HepG2 (cell line): ENCODE measurements around the gene AGPAT3. TPM values are rescaled to one million over a fixed set of nuclear protein-coding genes. Genes with fewer than 3 reads are reported as not detected.

Source experiments
- FLYWCH1 ChIP-seq: sonication (generic); formaldehyde crosslinking; IDR thresholded peaks from 2 replicates; pipeline ENCODE4 v1.8.1; 2023; ENCODE audit warnings: mild to moderate bottlenecking, missing genetic modification reagents
- FOSL1 ChIP-seq: sonication (generic); formaldehyde crosslinking; IDR thresholded peaks from 2 replicates; pipeline ENCODE4 v1.9.0; 2021; ENCODE audit warnings: missing genetic modification reagents, borderline replicate concordance
- FOSL2 ChIP-seq: sonication (generic); formaldehyde crosslinking; IDR thresholded peaks from 2 replicates; pipeline ENCODE4 v1.4.0; 2020; ENCODE audit warnings: missing genetic modification reagents
- GATAD2A ChIP-seq: IDR thresholded peaks from 2 replicates; pipeline ENCODE4 v1.6.1; 2016
- GFI1 ChIP-seq: sonication (generic); formaldehyde crosslinking; IDR thresholded peaks from 2 replicates; pipeline ENCODE4 v1.5.0; 2020; ENCODE audit warnings: missing genetic modification reagents, mild to moderate bottlenecking, borderline replicate concordance
- HOXD1 ChIP-seq: sonication (generic); formaldehyde crosslinking; IDR thresholded peaks from 2 replicates; pipeline ENCODE4 v1.5.0; 2020; ENCODE audit warnings: missing genetic modification reagents
- JUND ChIP-seq: sonication (generic); formaldehyde crosslinking; IDR thresholded peaks from 2 replicates; pipeline ENCODE4 v1.8.0; 2022; ENCODE audit warnings: mild to moderate bottlenecking, missing genetic modification reagents
- PTBP1 ChIP-seq: fragments of 200-400 bp; formaldehyde crosslinking; IDR thresholded peaks from 2 replicates; pipeline ENCODE4 v1.6.1; 2018; ENCODE audit warnings: low read length, low read depth; ENCODE audit not compliant: poor library complexity, severe bottlenecking
- RXRA ChIP-seq: sonication (generic); formaldehyde crosslinking; IDR thresholded peaks from 2 replicates; pipeline ENCODE4 v1.5.1; 2020; ENCODE audit warnings: missing genetic modification reagents
- SAP130 ChIP-seq: IDR thresholded peaks from 2 replicates; pipeline ENCODE4 v1.6.1; 2016; ENCODE audit warnings: low read depth
- TGIF2 ChIP-seq: IDR thresholded peaks from 2 replicates; pipeline ENCODE4 v1.6.1; 2016; ENCODE audit warnings: control low read depth, missing compliant biosample characterization
- XRCC5 ChIP-seq: fragments of 200-400 bp; formaldehyde crosslinking; optimal IDR thresholded peaks from 2 replicates; pipeline ENCODE3; 2017; ENCODE audit warnings: mild to moderate bottlenecking, low read length
- YY1 ChIP-seq: IDR thresholded peaks from 2 replicates; pipeline ENCODE4 v1.6.1; 2011; ENCODE audit warnings: low read length, low read depth, moderate library complexity, mild to moderate bottlenecking; ENCODE audit not compliant: insufficient read depth, insufficient replicate concordance
- ZFP36 ChIP-seq: fragments of 150-350 bp; IDR thresholded peaks from 2 replicates; pipeline ENCODE4 v1.6.1; 2018; ENCODE audit warnings: borderline replicate concordance, low read length, low read depth; ENCODE audit not compliant: partially characterized antibody
- ZMYM3 ChIP-seq: sonication (generic); formaldehyde crosslinking; IDR thresholded peaks from 2 replicates; pipeline ENCODE4 v1.5.1; 2020; ENCODE audit warnings: mild to moderate bottlenecking, missing genetic modification reagents
- ZNF232 ChIP-seq: sonication (generic); formaldehyde crosslinking; IDR thresholded peaks from 2 replicates; pipeline ENCODE4 v1.4.0; 2020; ENCODE audit warnings: missing genetic modification reagents, borderline replicate concordance
- ZNF263 ChIP-seq: sonication (generic); formaldehyde crosslinking; IDR thresholded peaks from 2 replicates; pipeline ENCODE4 v1.4.0; 2020; ENCODE audit warnings: missing genetic modification reagents
- ZNF350 ChIP-seq: sonication (generic); formaldehyde crosslinking; IDR thresholded peaks from 2 replicates; pipeline ENCODE4 v1.4.0; 2020; ENCODE audit warnings: mild to moderate bottlenecking, low read depth, missing genetic modification reagents, borderline replicate concordance
- ZNF543 ChIP-seq: sonication (generic); formaldehyde crosslinking; IDR thresholded peaks from 2 replicates; pipeline ENCODE4 v1.4.0; 2020; ENCODE audit warnings: mild to moderate bottlenecking, missing genetic modification reagents
- ZNF768 ChIP-seq: sonication (generic); formaldehyde crosslinking; IDR thresholded peaks from 2 replicates; pipeline ENCODE4 v1.4.0; 2020; ENCODE audit warnings: missing genetic modification reagents
- polyA plus RNA-seq, 8 experiments: library from polyadenylated mRNA; depleted of rRNA in 3 of 8; stranded (reverse) in 7 of 8; unstranded in 1 of 8; fragments of >200 nt; fragmentation: Illumina TruSeq in 4 of 8; extraction: Trizol in 4 of 8; gene quantifications; 2 replicates each; pipeline versions ENCODE4 v1.2.1 to v1.2.3, GENCODE V29; 2011 to 2016; ENCODE audit warnings: low read depth in 4 of 8, missing spikeins in 1 of 8, mixed read lengths in 1 of 8; ENCODE audit not compliant: insufficient read depth in 1 of 8
- total RNA-seq, 5 experiments: library from RNA; depleted of rRNA; stranded (reverse); fragments of >200 nt; fragmentation: Illumina TruSeq; extraction: Trizol; gene quantifications; 2 replicates each; pipeline ENCODE4 v1.2.3, GENCODE V29; 2016; ENCODE audit warnings: low read depth in 1 of 5
- TF ChIP-seq, protein P1 (sequence below): sonication (generic); formaldehyde crosslinking; IDR thresholded peaks from 2 replicates; pipeline ENCODE4 v1.9.0; 2022; ENCODE audit warnings: missing genetic modification reagents, mild to moderate bottlenecking, borderline replicate concordance
- TF ChIP-seq, protein P2 (sequence below): sonication (generic); formaldehyde crosslinking; IDR thresholded peaks from 2 replicates; pipeline ENCODE4 v1.5.0; 2020; ENCODE audit warnings: mild to moderate bottlenecking, missing genetic modification reagents, moderate library complexity
- TF ChIP-seq, protein P3 (sequence below): sonication (generic); formaldehyde crosslinking; IDR thresholded peaks from 2 replicates; pipeline ENCODE4 v1.4.0; 2020; ENCODE audit warnings: missing genetic modification reagents

The AGPAT3 gene
- total and polyA plus RNA-seq, 2 of the 13 experiments (the other 11 are each of a cell fraction or from before 2014, with no cell fraction given), result 32.2 to 54.4 TPM

DNA sequence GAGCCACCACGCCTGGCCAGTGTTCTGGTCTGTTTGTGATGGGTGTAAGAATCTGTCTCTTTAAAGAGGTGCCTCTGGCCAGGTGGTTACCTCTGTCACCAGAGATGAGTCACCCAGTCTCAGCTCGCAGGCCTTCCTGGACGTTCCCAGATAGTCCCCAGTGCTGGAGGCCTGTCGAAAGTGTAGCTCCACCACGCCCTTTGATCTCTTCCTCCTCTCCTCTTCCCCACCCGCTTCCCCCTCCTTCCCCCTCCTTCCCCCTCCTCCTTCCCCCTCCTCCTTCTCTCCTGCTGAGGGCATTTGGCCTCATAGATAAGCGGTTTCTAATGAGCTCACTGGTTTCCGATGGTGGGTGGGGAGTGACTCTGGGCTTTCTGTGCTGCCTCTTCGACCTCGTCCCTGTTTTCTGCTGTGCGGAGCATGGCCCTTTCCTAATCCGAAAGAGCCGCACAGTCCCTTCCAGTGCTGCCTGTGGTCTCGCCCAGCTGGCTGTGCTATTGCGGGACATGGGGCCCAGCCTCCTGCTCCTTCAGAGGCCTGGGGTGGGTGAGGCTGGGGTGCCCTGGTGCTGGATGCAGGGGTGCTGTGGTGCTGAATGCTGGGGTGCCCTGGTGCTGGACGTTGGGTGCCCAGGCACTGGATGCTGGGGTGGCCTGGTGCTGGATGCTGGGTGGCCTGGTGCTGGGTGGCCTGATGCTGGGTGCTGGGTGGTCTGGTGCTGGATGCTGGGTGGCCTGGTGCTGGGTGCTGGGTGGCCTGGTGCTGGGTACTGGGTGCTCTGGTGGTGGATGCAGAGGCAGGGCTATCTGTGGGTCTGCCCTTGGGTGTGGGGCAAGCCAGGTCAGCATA lies 19.2 kb downstream of the AGPAT3 start (continued):
- TF ChIP-seq, protein P1, sequence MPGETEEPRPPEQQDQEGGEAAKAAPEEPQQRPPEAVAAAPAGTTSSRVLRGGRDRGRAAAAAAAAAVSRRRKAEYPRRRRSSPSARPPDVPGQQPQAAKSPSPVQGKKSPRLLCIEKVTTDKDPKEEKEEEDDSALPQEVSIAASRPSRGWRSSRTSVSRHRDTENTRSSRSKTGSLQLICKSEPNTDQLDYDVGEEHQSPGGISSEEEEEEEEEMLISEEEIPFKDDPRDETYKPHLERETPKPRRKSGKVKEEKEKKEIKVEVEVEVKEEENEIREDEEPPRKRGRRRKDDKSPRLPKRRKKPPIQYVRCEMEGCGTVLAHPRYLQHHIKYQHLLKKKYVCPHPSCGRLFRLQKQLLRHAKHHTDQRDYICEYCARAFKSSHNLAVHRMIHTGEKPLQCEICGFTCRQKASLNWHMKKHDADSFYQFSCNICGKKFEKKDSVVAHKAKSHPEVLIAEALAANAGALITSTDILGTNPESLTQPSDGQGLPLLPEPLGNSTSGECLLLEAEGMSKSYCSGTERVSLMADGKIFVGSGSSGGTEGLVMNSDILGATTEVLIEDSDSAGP (CRISPR knock-in tag), result peak; percentile 63; the same call in 1 of the 2 replicates
- TF ChIP-seq XRCC5, result peak; percentile 18
- 0 out of 2 replicates have a peak, but pooled peaks have one; percentile 31 for TF ChIP-seq ZNF543 (CRISPR knock-in tag)
- TF ChIP-seq, protein P2, sequence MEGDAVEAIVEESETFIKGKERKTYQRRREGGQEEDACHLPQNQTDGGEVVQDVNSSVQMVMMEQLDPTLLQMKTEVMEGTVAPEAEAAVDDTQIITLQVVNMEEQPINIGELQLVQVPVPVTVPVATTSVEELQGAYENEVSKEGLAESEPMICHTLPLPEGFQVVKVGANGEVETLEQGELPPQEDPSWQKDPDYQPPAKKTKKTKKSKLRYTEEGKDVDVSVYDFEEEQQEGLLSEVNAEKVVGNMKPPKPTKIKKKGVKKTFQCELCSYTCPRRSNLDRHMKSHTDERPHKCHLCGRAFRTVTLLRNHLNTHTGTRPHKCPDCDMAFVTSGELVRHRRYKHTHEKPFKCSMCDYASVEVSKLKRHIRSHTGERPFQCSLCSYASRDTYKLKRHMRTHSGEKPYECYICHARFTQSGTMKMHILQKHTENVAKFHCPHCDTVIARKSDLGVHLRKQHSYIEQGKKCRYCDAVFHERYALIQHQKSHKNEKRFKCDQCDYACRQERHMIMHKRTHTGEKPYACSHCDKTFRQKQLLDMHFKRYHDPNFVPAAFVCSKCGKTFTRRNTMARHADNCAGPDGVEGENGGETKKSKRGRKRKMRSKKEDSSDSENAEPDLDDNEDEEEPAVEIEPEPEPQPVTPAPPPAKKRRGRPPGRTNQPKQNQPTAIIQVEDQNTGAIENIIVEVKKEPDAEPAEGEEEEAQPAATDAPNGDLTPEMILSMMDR (CRISPR knock-in tag), result no peak
- peak; percentile 40 for TF ChIP-seq PTBP1
- peak; percentile 64 for TF ChIP-seq SAP130 (CRISPR knock-in tag)
- no peak for TF ChIP-seq ZFP36
- TF ChIP-seq ZNF768 (CRISPR knock-in tag), result peak; percentile 38; the same call in 1 of the 2 replicates
- TF ChIP-seq FOSL2 (CRISPR knock-in tag), result peak; percentile 95
- TF ChIP-seq TGIF2 (CRISPR knock-in tag), result peak; percentile 67; the same call in 1 of the 2 replicates
- TF ChIP-seq RXRA, result peak; percentile 73; the same call in 1 of the 2 replicates
- 0 out of 2 replicates have a peak, but pooled peaks have one; percentile 5 for TF ChIP-seq ZMYM3 (CRISPR knock-in tag)
- peak; percentile 64 for TF ChIP-seq JUND
- no peak for TF ChIP-seq GFI1
- TF ChIP-seq HOXD1 (CRISPR knock-in tag), result no peak
- TF ChIP-seq ZNF350, result 0 out of 2 replicates have a peak, but pooled peaks have one; percentile 7
- peak; percentile 59; the same call in 1 of the 2 replicates for TF ChIP-seq FOSL1 (CRISPR knock-in tag)
- peak; percentile 76 for TF ChIP-seq ZNF263 (CRISPR knock-in tag)
- peak; percentile 36; the same call in 1 of the 2 replicates for TF ChIP-seq GATAD2A (CRISPR knock-in tag)
- TF ChIP-seq ZNF232, result no peak
- TF ChIP-seq, protein P3, sequence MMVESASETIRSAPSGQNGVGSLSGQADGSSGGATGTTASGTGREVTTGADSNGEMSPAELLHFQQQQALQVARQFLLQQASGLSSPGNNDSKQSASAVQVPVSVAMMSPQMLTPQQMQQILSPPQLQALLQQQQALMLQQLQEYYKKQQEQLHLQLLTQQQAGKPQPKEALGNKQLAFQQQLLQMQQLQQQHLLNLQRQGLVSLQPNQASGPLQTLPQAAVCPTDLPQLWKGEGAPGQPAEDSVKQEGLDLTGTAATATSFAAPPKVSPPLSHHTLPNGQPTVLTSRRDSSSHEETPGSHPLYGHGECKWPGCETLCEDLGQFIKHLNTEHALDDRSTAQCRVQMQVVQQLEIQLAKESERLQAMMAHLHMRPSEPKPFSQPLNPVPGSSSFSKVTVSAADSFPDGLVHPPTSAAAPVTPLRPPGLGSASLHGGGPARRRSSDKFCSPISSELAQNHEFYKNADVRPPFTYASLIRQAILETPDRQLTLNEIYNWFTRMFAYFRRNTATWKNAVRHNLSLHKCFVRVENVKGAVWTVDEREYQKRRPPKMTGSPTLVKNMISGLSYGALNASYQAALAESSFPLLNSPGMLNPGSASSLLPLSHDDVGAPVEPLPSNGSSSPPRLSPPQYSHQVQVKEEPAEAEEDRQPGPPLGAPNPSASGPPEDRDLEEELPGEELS (CRISPR knock-in tag), result 0 out of 2 replicates have a peak, but pooled peaks have one; percentile 1
- no peak for TF ChIP-seq FLYWCH1
- TF ChIP-seq YY1, result no peak
